ENCODE data around the gene MORF4L1. TPM values are rescaled to one million over a fixed set of nuclear protein-coding genes. Genes with fewer than 3 reads are reported as not detected.

Gene MORF4L1
- total and polyA plus RNA-seq, 2 donors from 2014 or later = 319 to 325 TPM

DNA sequence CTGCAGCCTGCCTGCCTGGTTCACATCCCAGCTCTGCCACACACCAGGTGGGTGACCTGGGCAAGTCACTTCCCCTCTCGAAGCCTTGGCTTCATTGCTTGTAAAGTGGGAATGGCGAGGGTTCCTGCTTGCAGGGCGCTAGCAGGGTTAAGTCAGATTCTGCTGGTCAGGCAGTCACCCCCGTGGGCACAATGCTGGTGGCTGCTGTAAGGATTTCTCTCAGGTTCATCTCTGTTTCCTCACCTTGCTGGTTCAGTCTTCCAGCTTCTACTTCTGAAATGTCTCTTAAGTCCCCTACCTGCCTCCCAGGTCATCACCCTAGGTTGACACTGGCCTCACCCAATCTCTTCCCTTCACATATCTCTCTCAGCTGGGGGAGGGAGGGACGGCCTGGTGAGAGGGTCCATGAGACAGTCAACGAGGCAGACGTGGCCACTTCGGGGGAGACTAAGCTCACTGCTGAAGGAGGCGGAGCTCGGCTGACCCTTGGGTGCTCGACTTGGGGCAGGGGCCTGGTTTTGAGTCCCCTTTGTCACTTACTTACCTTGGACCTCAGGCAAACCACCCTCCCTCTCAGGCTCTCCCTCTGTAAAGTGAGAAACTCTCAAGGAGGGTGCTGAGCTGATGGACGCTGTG, 60.6 kb downstream of the MORF4L1 start:
- peak overlapping the region in 1 of 3 donors; percentile 75 for H3K9ac ChIP-seq (ENCODE audit: low read length in 3 of 3)
- H3K36me3 ChIP-seq (ENCODE audit: control insufficient read depth in 2 of 3, insufficient read depth in 3 of 3, low read length in 3 of 3) = peaks cover 0 to 51% (median 14%) of the 10 kb centered on the region in 3 donors
- FAIRE-seq (no peak), DNase-seq (peak in 1 of 5 donors; percentile 73)
- no peaks in the 10 kb centered on the region for H3K27me3 ChIP-seq (ENCODE audit: control insufficient read depth, insufficient read depth, low read length)
- no peak overlapping the region for H3K4me3 ChIP-seq (ENCODE audit: low read length in 3 of 3)
- no peak for TF ChIP-seq CTCF (IDR thresholded peaks at IDR 0.05; ENCODE audit: borderline replicate concordance, extremely low read depth, insufficient read depth)
- intact Hi-C loops (cut with DNase I) = no loop called here
- peaks cover 0 to 42% (median 26%) of the 10 kb centered on the region in 3 donors for H3K4me1 ChIP-seq (ENCODE audit: control insufficient read depth in 2 of 3, insufficient read depth in 2 of 3, low read depth in 1 of 3, low read length in 3 of 3)
- H3K9me3 ChIP-seq (ENCODE audit: control insufficient read depth in 2 of 3, insufficient read depth in 1 of 3, low read length in 3 of 3) = no peaks in the 10 kb centered on the region
- peak overlapping the region; percentile 93 to 94 for H3K27ac ChIP-seq (ENCODE audit: low read depth in 2 of 2, low read length in 2 of 2)

DNA sequence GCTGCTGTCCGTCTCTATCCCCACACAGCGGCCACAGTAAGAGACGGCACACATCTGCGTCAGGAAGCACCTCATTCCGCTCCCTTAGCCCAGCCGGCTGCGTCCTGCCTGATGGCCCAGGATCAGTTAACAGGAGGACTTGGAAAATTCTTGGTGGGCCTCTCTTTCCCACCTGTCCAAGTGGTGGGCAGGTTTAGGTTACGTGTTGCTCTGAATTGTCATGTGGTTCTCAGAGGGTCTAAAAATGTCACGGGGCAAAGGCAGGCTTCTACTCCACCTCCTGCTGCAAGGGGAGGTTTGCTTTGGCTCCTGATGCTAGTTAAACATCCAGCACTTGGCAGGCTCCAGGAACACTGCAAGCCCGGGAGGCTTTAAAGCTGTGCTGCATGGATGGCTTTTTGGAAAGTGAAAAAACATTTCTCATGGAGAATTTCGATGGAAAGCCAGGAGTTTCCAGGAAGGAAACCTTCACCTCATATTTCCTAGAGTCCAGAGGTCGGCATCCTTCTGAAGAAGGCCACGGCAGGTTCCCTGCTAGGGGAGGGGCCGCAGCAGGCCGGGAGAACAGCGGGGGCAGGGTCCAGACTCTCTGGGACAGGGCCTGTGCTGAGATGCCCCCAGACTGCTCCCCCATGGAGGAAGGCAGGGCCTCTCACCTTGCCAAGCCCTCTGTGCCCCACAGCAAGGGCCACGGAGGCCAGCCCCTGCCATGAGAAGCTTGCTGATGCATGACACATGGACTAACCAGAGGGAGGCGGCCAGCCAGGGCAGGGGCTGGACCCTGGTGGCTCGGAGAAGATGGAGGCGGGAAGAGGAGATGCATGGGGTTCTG, 61.3 kb downstream of the MORF4L1 start:
- Histone ChIP-seq H3K9ac (ENCODE audit: low read length in 3 of 3) (peak overlapping the region in 1 of 3 donors; percentile 75), H3K36me3 (ENCODE audit: control insufficient read depth in 2 of 3, insufficient read depth in 3 of 3, low read length in 3 of 3) (peaks cover 0 to 51% (median 14%) of the 10 kb centered on the region in 3 donors), H3K4me1 (ENCODE audit: control insufficient read depth in 2 of 3, insufficient read depth in 2 of 3, low read depth in 1 of 3, low read length in 3 of 3) (peaks cover 0 to 42% (median 26%) of the 10 kb centered on the region in 3 donors), H3K4me3 (ENCODE audit: low read length in 3 of 3) (no peak overlapping the region), H3K27ac (ENCODE audit: low read depth in 2 of 2, low read length in 2 of 2) (peak overlapping the region; percentile 93 to 94), H3K27me3 (ENCODE audit: control insufficient read depth, insufficient read depth, low read length) (no peaks in the 10 kb centered on the region), H3K9me3 (ENCODE audit: control insufficient read depth in 2 of 3, insufficient read depth in 1 of 3, low read length in 3 of 3) (no peaks in the 10 kb centered on the region)
- DNase-seq = peak in 4 of 5 donors; percentile 47 to 85 (median 73)
- intact Hi-C loops (cut with DNase I) = no loop called here
- FAIRE-seq = no peak
- TF ChIP-seq CTCF (IDR thresholded peaks at IDR 0.05; ENCODE audit: borderline replicate concordance, extremely low read depth, insufficient read depth) = no peak

DNA sequence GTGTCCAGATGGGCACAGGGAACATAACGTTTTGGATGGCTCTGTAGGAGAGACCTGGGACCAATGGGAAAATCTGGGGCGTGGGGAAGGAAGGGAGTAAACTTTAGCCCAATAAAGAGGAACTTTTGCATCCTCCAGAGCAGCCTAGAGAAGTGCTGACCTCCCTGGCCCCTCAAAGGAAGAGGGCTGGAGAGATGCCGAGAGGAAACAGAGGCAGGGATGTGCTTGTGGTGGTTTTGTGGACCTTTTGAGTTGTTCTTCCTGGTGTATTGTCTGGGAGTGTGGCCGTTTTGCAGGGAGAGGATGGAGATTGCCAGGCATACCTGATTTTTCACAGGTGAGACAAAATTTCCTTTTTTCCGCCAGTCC, 61.9 kb downstream of the MORF4L1 start:
- H3K27ac ChIP-seq (ENCODE audit: low read depth in 2 of 2, low read length in 2 of 2) = peak overlapping the region; percentile 69 to 94
- intact Hi-C loops (cut with DNase I) = no loop called here
- no peak for TF ChIP-seq CTCF (IDR thresholded peaks at IDR 0.05; ENCODE audit: borderline replicate concordance, extremely low read depth, insufficient read depth)

More for the DNA sequence above, 61.9 kb downstream of the MORF4L1 start:
- Histone ChIP-seq H3K4me1 (ENCODE audit: control insufficient read depth in 2 of 3, insufficient read depth in 2 of 3, low read depth in 1 of 3, low read length in 3 of 3) (peaks cover 0 to 42% (median 26%) of the 10 kb centered on the region in 3 donors), H3K36me3 (ENCODE audit: control insufficient read depth in 2 of 3, insufficient read depth in 3 of 3, low read length in 3 of 3) (peaks cover 0 to 45% (median 14%) of the 10 kb centered on the region in 3 donors), H3K27me3 (ENCODE audit: control insufficient read depth, insufficient read depth, low read length) (no peaks in the 10 kb centered on the region), H3K9ac (ENCODE audit: low read length in 3 of 3) (peak overlapping the region in 1 of 3 donors; percentile 14), H3K9me3 (ENCODE audit: control insufficient read depth in 2 of 3, insufficient read depth in 1 of 3, low read length in 3 of 3) (no peaks in the 10 kb centered on the region), H3K4me3 (ENCODE audit: low read length in 3 of 3) (no peak overlapping the region)
- DNase-seq (peak in 1 of 5 donors; percentile 7), FAIRE-seq (no peak)
